Epithelial cell of proximal tubule (primary cell): ENCODE data around the gene TCERG1. TPM values are rescaled to one million over a fixed set of nuclear protein-coding genes. Genes with fewer than 3 reads are reported as not detected.
"Not testable (repeated sequence)": the region's sequence is repeated elsewhere in the genome, so short reads cannot be mapped to it uniquely, and the experiment has no call there.

ENCODE experiments used
- DNase-seq: peaks from one replicate; pipeline ENCODE4 v3.0.0-alpha.2; 2011; ENCODE audit warnings: low read depth
- H3K4me3 ChIP-seq: 2 replicates; pipeline ENCODE4 v1.5.1; 2011; ENCODE audit warnings: low read depth, mild to moderate bottlenecking, low read length
- CTCF ChIP-seq: conservative IDR thresholded peaks from 2 replicates; pipeline ENCODE4 v1.5.1; 2012; ENCODE audit warnings: low read depth, mild to moderate bottlenecking, low read length
- total RNA-seq: library from RNA; depleted of rRNA; stranded (reverse); fragments of >200 nt; gene quantifications from 2 replicates; pipeline ENCODE4 v1.2.3, GENCODE V29; 2015

TCERG1 gene
- total RNA-seq, 1 donor from 2014 or later = 43.7 TPM

GRCh38 chr5:146541958-146542849, 95.1 kb downstream of the TCERG1 start:
- H3K4me3 ChIP-seq = no peak overlapping the region
- peak; percentile 96 for TF ChIP-seq CTCF
- DNase-seq = no peak

- DNase-seq = no peak
- no peak overlapping the region for H3K4me3 ChIP-seq
- no peak for TF ChIP-seq CTCF
Observed at GRCh38 chr5:146544232-146544631, 97.1 kb downstream of the TCERG1 start.

GRCh38 chr5:146548781-146549449, 101.8 kb downstream of the TCERG1 start:
- TF ChIP-seq CTCF = no peak
- no peak for DNase-seq
- no peak overlapping the region for H3K4me3 ChIP-seq

GRCh38 chr5:146549615-146550014, 102.5 kb downstream of the TCERG1 start:
- TF ChIP-seq CTCF = no peak
- no peak for DNase-seq
- H3K4me3 ChIP-seq = no peak overlapping the region

GRCh38 chr5:146553446-146553845, 106.3 kb downstream of the TCERG1 start:
- no peak overlapping the region for H3K4me3 ChIP-seq
- TF ChIP-seq CTCF = no peak
- DNase-seq = no peak

GRCh38 chr5:146556884-146557283, 109.8 kb downstream of the TCERG1 start:
- not testable (repeated sequence) for H3K4me3 ChIP-seq
- TF ChIP-seq CTCF = peak; percentile 5

More at GRCh38 chr5:146556884-146557283, 109.8 kb downstream of the TCERG1 start:
- DNase-seq = not testable (repeated sequence)
